Measurements from ENCODE around the gene DLGAP1.

DNA sequence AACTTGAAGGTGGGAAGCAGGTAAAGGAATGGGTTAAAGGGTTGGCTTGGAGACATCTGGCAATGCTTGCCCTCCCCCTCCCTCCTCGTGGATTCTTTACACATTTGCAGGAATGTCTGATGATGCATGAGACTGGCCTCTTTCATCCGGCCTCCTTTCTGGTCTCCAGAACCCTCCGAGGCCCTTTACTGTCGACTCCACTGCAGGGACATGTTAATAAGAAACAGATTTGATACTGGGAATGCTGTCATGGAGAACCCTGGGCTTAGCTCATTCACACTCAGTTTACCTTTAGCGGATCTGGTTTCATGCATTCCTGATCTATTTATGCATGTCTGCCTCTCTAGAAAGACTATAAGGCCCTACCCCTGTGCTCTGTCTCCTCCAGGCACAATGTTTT lies 766.4 kb downstream of the DLGAP1 start:
- TF ChIP-seq, protein P1, sequence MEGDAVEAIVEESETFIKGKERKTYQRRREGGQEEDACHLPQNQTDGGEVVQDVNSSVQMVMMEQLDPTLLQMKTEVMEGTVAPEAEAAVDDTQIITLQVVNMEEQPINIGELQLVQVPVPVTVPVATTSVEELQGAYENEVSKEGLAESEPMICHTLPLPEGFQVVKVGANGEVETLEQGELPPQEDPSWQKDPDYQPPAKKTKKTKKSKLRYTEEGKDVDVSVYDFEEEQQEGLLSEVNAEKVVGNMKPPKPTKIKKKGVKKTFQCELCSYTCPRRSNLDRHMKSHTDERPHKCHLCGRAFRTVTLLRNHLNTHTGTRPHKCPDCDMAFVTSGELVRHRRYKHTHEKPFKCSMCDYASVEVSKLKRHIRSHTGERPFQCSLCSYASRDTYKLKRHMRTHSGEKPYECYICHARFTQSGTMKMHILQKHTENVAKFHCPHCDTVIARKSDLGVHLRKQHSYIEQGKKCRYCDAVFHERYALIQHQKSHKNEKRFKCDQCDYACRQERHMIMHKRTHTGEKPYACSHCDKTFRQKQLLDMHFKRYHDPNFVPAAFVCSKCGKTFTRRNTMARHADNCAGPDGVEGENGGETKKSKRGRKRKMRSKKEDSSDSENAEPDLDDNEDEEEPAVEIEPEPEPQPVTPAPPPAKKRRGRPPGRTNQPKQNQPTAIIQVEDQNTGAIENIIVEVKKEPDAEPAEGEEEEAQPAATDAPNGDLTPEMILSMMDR (IDR thresholded peaks at IDR 0.05) = no peak
- no peak for TF ChIP-seq POLR2AphosphoS5 (IDR thresholded peaks at IDR 0.05)
- TF ChIP-seq POLR2A (IDR thresholded peaks at IDR 0.05) = no peak
